NB4 (cell line): Measurements from ENCODE around the gene EML4.

Experiments
- DNase-seq: peaks from one replicate; pipeline ENCODE4 v3.0.0; 2010; ENCODE audit warnings: low read depth
- H3K4me3 ChIP-seq: one replicate; pipeline ENCODE4 v1.5.1; 2011; ENCODE audit warnings: mild to moderate bottlenecking, low read depth, low read length, moderate library complexity
- MYC ChIP-seq: IDR thresholded peaks from 2 replicates; pipeline ENCODE4 v1.6.1; 2011; ENCODE audit warnings: low read depth, low read length
- POLR2A ChIP-seq: IDR thresholded peaks from 2 replicates; pipeline ENCODE4 v1.6.1; 2011; ENCODE audit warnings: mild to moderate bottlenecking; ENCODE audit not compliant: insufficient read length; ENCODE audit errors: extremely low read depth
- TF ChIP-seq, protein P1 (sequence below): IDR thresholded peaks from 2 replicates; pipeline ENCODE4 v1.6.1; 2011; ENCODE audit warnings: low read depth, low read length
- TF ChIP-seq, protein P2 (sequence below): IDR thresholded peaks from one replicate; pipeline ENCODE4 v1.5.1; 2012; ENCODE audit warnings: low read depth, low read length

Gene EML4

DNA sequence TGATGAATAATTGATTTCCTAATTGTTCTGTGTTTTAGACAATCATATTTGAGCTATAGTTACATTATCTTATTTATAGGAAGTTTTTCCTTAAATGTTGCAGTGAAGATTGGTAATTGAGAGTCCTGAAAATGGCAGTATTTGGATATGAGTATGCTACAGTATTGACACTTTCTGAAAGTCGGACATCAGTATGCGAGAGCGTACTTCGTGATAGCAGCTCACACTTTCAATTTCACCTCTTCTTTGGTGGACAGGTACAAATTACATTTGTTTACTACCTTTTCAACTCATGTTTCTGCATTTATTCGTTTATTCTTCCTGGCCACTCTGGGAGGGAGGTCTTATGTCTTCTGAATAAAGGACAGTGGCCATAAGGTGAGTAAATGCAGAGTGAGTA, 38.7 kb downstream of the EML4 start:
- TF ChIP-seq, protein P1, sequence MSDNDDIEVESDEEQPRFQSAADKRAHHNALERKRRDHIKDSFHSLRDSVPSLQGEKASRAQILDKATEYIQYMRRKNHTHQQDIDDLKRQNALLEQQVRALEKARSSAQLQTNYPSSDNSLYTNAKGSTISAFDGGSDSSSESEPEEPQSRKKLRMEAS: no peak
- TF ChIP-seq, protein P2, sequence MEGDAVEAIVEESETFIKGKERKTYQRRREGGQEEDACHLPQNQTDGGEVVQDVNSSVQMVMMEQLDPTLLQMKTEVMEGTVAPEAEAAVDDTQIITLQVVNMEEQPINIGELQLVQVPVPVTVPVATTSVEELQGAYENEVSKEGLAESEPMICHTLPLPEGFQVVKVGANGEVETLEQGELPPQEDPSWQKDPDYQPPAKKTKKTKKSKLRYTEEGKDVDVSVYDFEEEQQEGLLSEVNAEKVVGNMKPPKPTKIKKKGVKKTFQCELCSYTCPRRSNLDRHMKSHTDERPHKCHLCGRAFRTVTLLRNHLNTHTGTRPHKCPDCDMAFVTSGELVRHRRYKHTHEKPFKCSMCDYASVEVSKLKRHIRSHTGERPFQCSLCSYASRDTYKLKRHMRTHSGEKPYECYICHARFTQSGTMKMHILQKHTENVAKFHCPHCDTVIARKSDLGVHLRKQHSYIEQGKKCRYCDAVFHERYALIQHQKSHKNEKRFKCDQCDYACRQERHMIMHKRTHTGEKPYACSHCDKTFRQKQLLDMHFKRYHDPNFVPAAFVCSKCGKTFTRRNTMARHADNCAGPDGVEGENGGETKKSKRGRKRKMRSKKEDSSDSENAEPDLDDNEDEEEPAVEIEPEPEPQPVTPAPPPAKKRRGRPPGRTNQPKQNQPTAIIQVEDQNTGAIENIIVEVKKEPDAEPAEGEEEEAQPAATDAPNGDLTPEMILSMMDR: no peak
- TF ChIP-seq POLR2A (no peak), MYC (no peak)
- no peak for DNase-seq
- no peak overlapping the region for H3K4me3 ChIP-seq

DNA sequence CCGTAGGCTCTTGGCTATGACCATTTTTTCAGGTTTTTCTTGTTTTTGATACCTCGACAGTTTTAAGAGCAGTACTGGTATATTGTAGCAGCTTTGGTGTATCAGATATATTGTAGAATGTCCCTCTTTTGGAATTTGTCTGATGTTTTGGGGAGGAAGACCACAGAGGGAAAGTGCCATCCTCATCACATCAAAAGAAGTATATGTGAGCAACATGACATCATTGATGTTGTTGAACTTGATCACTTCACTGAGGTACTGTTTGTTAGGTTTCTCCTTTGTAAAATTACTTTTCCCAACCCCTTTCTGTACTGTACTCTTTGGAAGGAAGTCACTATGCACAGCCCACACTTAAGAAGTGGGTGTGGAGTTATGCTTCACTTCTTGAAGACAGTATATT, 41.0 kb downstream of the EML4 start:
- H3K4me3 ChIP-seq: no peak overlapping the region
- no peak for DNase-seq
- TF ChIP-seq, protein P2: no peak
- TF ChIP-seq MYC (no peak), POLR2A (no peak)
- TF ChIP-seq, protein P1: no peak

DNA sequence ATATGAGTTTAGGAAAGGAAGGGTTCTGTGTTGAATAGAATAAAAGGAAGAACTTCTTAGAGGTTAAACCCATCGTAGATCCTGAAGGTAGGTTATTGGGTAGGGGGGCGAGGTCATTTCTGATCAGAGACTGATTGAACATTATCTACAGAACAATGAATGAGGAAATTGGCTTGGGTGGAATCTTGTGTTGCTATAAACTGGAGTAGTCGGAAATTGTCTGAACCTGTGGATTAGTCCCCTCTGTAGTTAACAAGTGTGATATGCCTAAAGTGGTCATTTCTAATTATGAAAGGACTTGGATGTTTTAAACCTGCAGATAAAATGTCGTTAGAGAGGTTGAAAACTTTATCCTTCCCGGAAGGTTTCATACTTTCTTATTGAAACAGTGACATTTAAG, 42.1 kb downstream of the EML4 start:
- DNase-seq: no peak
- H3K4me3 ChIP-seq: no peak overlapping the region
- TF ChIP-seq MYC (no peak), POLR2A (no peak)
- TF ChIP-seq, protein P1: no peak
- TF ChIP-seq, protein P2: no peak

DNA sequence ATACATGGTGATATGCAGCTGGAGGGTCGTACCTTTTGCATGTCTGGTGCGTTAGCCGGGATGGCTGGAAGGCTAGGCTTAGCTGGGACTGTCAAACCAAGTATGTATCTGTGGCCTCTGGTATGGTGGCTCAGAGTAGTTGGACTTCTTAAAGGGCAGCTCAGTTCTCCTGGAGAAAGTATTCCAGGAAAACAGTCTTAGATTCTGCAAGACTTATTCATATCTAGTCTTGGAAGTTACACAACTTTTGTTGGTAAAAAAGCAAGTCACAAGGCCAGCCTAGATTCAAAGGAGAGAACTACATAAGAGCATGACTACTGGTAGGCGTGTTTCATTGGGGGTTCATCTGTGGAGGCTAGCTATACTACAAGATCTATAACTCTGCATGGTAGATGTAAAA, 45.5 kb downstream of the EML4 start:
- no peak for TF ChIP-seq POLR2A
- TF ChIP-seq, protein P1: no peak
- no peak for TF ChIP-seq MYC
- TF ChIP-seq, protein P2: no peak
- no peak overlapping the region for H3K4me3 ChIP-seq
- DNase-seq: peak; percentile 13

DNA sequence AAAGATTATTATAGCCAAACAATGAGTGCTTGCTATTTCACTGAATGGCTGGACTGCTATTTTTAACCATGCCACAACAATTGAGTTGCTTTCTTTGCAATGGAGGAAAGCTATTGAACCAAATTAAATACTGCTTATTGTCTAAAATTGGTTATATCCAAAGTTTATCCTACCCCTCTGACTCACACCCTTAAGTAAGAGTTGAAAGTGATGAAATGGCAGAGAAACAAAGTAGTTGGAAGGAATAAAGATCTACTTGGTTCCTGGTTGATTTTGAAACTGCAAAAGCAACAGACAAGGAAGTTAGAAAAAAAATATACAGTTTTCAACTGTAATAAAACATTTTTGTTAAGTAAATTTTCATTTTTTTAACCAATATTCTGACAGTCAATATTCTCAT, 47.5 kb downstream of the EML4 start:
- TF ChIP-seq, protein P2: no peak
- no peak for TF ChIP-seq MYC
- TF ChIP-seq, protein P1: no peak
- no peak for TF ChIP-seq POLR2A
- DNase-seq: peak; percentile 71
- H3K4me3 ChIP-seq: no peak overlapping the region

DNA sequence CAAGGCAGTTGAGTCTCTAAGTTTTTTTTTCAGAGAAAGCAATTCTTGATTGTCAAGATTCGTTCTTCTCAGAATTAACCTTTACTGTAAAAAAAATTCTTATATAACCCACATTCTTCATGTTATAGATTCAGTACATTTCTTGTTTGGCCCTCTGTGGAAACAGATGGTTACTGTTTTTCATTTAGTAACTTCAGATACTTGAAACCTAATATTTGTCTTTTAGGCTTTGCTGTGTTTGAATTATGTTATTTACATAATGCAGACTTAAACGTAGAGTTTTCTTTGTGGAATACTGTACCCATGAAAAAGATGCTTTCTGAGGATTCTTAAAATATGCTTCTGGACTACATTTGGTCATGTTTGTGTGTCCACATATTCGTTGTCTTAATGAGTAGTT, 48.2 kb downstream of the EML4 start:
- no peak overlapping the region for H3K4me3 ChIP-seq
- TF ChIP-seq, protein P1: no peak
- TF ChIP-seq, protein P2: no peak
- no peak for TF ChIP-seq MYC
- no peak for TF ChIP-seq POLR2A
- DNase-seq: no peak
